Neural cell (in vitro differentiated cells): ENCODE data around the gene MDGA2. TPM values are rescaled to one million over a fixed set of nuclear protein-coding genes. Genes with fewer than 3 reads are reported as not detected.

Experiments
- H2AFZ ChIP-seq: fragments of 200-600, 300-800 bp; sonication (generic), shearing (Covaris generic); 2 replicates; pipeline ENCODE4 v1.6.0; 2014; ENCODE audit warnings: low read depth, mild to moderate bottlenecking, antibody characterized with exemption, low read length, moderate library complexity
- H3F3A ChIP-seq: fragments of 200-600 bp; shearing (Covaris generic); 2 replicates; pipeline ENCODE4 v1.6.1; 2016; ENCODE audit warnings: mild to moderate bottlenecking, moderate library complexity, mixed read lengths, antibody characterized with exemption, low read length; ENCODE audit not compliant: insufficient read depth, poor library complexity, severe bottlenecking
- H3K27ac ChIP-seq: fragments of 200-600, 300-800 bp; sonication (generic), shearing (Covaris generic); 2 replicates; pipeline ENCODE4 v1.5.1; 2014; ENCODE audit warnings: mild to moderate bottlenecking, low read length, moderate library complexity
- H3K27me3 ChIP-seq: fragments of 300-800, 200-600 bp; sonication (generic), shearing (Covaris generic); 2 replicates; pipeline ENCODE4 v1.6.0; 2014; ENCODE audit warnings: mild to moderate bottlenecking, low read depth, low read length, moderate library complexity; ENCODE audit not compliant: insufficient read depth
- H3K36me3 ChIP-seq: fragments of 300-800, 200-600 bp; sonication (generic), shearing (Covaris generic); 2 replicates; pipeline ENCODE4 v1.5.1; 2014; ENCODE audit warnings: mild to moderate bottlenecking, antibody characterized with exemption, low read length, moderate library complexity; ENCODE audit not compliant: insufficient read depth
- H3K4me2 ChIP-seq: fragments of 300-800, 200-600 bp; sonication (generic), shearing (Covaris generic); 2 replicates; pipeline ENCODE4 v1.6.0; 2014; ENCODE audit warnings: mild to moderate bottlenecking, low read length
- H3K4me3 ChIP-seq: fragments of 300-800, 200-600 bp; sonication (generic), shearing (Covaris generic); 2 replicates; pipeline ENCODE4 v1.5.1; 2014; ENCODE audit warnings: mild to moderate bottlenecking, low read length, moderate library complexity
- H3K79me2 ChIP-seq: fragments of 200-600 bp; shearing (Covaris generic); replicated peaks from 2 replicates; pipeline ENCODE4 v1.6.0; 2014; ENCODE audit warnings: mild to moderate bottlenecking, low read length, moderate library complexity; ENCODE audit not compliant: insufficient read depth
- H3K9ac ChIP-seq: fragments of 300-800, 200-600 bp; sonication (generic), shearing (Covaris generic); 2 replicates; pipeline ENCODE4 v1.6.1; 2016; ENCODE audit warnings: mild to moderate bottlenecking, low read length, mixed read lengths
- H3K9me2 ChIP-seq: fragments of 200-600 bp; shearing (Covaris generic); 2 replicates; pipeline ENCODE4 v1.6.1; 2016; ENCODE audit warnings: mild to moderate bottlenecking, low read length, mixed read lengths; ENCODE audit not compliant: insufficient read depth
- H3K9me3 ChIP-seq: fragments of 200-600, 300-800 bp; sonication (generic), shearing (Covaris generic); 2 replicates; pipeline ENCODE4 v1.6.1; 2016; ENCODE audit warnings: mild to moderate bottlenecking, mixed run types, low read length, moderate library complexity, mixed read lengths
- H4K20me1 ChIP-seq: fragments of 200-600 bp; shearing (Covaris generic); 2 replicates; pipeline ENCODE4 v1.6.1; 2016; ENCODE audit warnings: mild to moderate bottlenecking, mixed run types; ENCODE audit not compliant: insufficient read depth
- EP300 ChIP-seq: fragments of 450-650 bp; conservative IDR thresholded peaks from 2 replicates; pipeline ENCODE4 v1.6.1; 2014; ENCODE audit warnings: antibody characterized with exemption, mild to moderate bottlenecking, moderate library complexity; ENCODE audit not compliant: poor library complexity, severe bottlenecking
- EZH2 ChIP-seq: fragments of 200-600, 300-800 bp; shearing (Covaris generic), sonication (generic); IDR thresholded peaks from 2 replicates; pipeline ENCODE4 v1.6.1; 2014; ENCODE audit warnings: antibody characterized with exemption, low read length, borderline replicate concordance, mild to moderate bottlenecking; ENCODE audit not compliant: insufficient read depth, poor library complexity, severe bottlenecking
- MXI1 ChIP-seq: fragments of 450-650 bp; conservative IDR thresholded peaks from 2 replicates; pipeline ENCODE4 v1.6.1; 2014; ENCODE audit warnings: antibody characterized with exemption, mild to moderate bottlenecking; ENCODE audit not compliant: poor library complexity, severe bottlenecking
- POLR2AphosphoS5 ChIP-seq: IDR thresholded peaks from 2 replicates; pipeline ENCODE4 v1.6.1; 2012
- RAD21 ChIP-seq: fragments of 450-650 bp; conservative IDR thresholded peaks from 2 replicates; pipeline ENCODE4 v1.6.1; 2014; ENCODE audit warnings: antibody characterized with exemption, mild to moderate bottlenecking, moderate library complexity
- REST ChIP-seq: IDR thresholded peaks from 2 replicates; pipeline ENCODE4 v1.6.1; 2012; ENCODE audit warnings: borderline replicate concordance
- SMC3 ChIP-seq: fragments of 450-650 bp; conservative IDR thresholded peaks from 2 replicates; pipeline ENCODE4 v1.6.1; 2014; ENCODE audit warnings: antibody characterized with exemption, mild to moderate bottlenecking, moderate library complexity; ENCODE audit not compliant: poor library complexity
- TAF1 ChIP-seq: IDR thresholded peaks from 2 replicates; pipeline ENCODE4 v1.6.1; 2012; ENCODE audit warnings: low read depth
- polyA plus RNA-seq: library from polyadenylated mRNA; depleted of rRNA; stranded (reverse); fragments of >200 nt; gene quantifications from 2 replicates; pipeline ENCODE4 v1.2.3, GENCODE V29; 2014
- TF ChIP-seq, protein P1 (sequence below): fragments of 450-650 bp; IDR thresholded peaks from 2 replicates; pipeline ENCODE4 v1.5.1; 2014; ENCODE audit warnings: antibody characterized with exemption, mild to moderate bottlenecking, moderate library complexity; ENCODE audit not compliant: poor library complexity, severe bottlenecking

Gene MDGA2
- polyA plus RNA-seq, 1 donor from 2014 or later, result 3.8 TPM

DNA sequence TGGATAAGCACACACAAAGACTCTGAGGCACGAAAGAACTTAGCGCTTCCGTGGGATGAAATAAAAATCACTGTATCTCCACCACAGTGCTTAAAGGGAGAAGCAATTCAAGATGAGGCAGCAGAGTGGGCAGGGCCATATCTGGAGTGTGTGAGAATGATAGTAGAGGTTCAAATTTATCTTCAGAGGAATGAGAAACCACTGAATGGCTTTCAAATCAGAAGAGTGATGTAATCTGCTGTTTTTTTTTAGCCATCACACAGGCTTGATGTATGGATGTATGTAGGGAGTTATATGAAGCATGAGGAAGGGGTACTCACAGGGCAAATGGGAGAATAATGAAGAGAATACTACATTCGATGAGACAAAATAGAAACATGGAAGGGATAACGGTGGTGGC, 24.1 kb downstream of the MDGA2 start:
- Histone ChIP-seq H3K4me2 (no peak overlapping the region), H3K9me3 (no peaks in the 10 kb centered on the region), H3K9ac (no peak overlapping the region), H4K20me1 (no peaks in the 10 kb centered on the region), H3K27me3 (no peaks in the 10 kb centered on the region), H3K9me2 (no peaks in the 10 kb centered on the region), H3K27ac (no peak overlapping the region), H2AFZ (no peak overlapping the region), H3K4me3 (no peak overlapping the region), H3K36me3 (no peaks in the 10 kb centered on the region), H3F3A (no peaks in the 10 kb centered on the region), H3K79me2 (no peaks in the 10 kb centered on the region)
- TF ChIP-seq TAF1 (no peak), EP300 (no peak), SMC3 (no peak), POLR2AphosphoS5 (no peak), EZH2 (no peak), REST (no peak), MXI1 (no peak), RAD21 (no peak)
- TF ChIP-seq, protein P1, sequence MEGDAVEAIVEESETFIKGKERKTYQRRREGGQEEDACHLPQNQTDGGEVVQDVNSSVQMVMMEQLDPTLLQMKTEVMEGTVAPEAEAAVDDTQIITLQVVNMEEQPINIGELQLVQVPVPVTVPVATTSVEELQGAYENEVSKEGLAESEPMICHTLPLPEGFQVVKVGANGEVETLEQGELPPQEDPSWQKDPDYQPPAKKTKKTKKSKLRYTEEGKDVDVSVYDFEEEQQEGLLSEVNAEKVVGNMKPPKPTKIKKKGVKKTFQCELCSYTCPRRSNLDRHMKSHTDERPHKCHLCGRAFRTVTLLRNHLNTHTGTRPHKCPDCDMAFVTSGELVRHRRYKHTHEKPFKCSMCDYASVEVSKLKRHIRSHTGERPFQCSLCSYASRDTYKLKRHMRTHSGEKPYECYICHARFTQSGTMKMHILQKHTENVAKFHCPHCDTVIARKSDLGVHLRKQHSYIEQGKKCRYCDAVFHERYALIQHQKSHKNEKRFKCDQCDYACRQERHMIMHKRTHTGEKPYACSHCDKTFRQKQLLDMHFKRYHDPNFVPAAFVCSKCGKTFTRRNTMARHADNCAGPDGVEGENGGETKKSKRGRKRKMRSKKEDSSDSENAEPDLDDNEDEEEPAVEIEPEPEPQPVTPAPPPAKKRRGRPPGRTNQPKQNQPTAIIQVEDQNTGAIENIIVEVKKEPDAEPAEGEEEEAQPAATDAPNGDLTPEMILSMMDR, result no peak

GRCh38 chr14:47637753-47638152, 37.7 kb downstream of the MDGA2 start:
- H3K4me3 ChIP-seq, result no peak overlapping the region
- no peaks in the 10 kb centered on the region for H3K9me3 ChIP-seq
- no peak overlapping the region for H3K27ac ChIP-seq
- no peaks in the 10 kb centered on the region for H4K20me1 ChIP-seq
- H3K27me3 ChIP-seq, result no peaks in the 10 kb centered on the region
- no peaks in the 10 kb centered on the region for H3K9me2 ChIP-seq
- TF ChIP-seq, protein P1, result no peak
- TF ChIP-seq SMC3 (no peak), TAF1 (no peak), POLR2AphosphoS5 (no peak), EP300 (peak; percentile 14)
- H2AFZ ChIP-seq, result no peak overlapping the region
- H3F3A ChIP-seq, result no peaks in the 10 kb centered on the region
- H3K79me2 ChIP-seq, result no peaks in the 10 kb centered on the region
- H3K4me2 ChIP-seq, result no peak overlapping the region
- H3K36me3 ChIP-seq, result no peaks in the 10 kb centered on the region
- H3K9ac ChIP-seq, result no peak overlapping the region
